HepG2 (cell line): ENCODE measurements around the gene MRPL43. TPM values are rescaled to one million over a fixed set of nuclear protein-coding genes. Genes with fewer than 3 reads are reported as not detected.
A peak's percentile ranks its signal among the peaks of the same experiment; 100 is the strongest.
"Not testable (repeated sequence)": the region's sequence is repeated elsewhere in the genome, so short reads cannot be mapped to it uniquely, and the experiment has no call there.

Source experiments
- ATAC-seq: fragments of 200-7000 bp; cut with Tn5 transposase; 3 replicates; pipeline ENCODE4 v1.9.1; 2020; ENCODE audit warnings: mild to moderate bottlenecking, moderate library complexity
- BruUV-seq: library from RNA; stranded (reverse); fragments of 400-500 nt; replicated peaks from 2 replicates; lab custom pipeline; 2021; lab: Mats Ljungman, UMichigan
- CTCF ChIA-PET: fragments of 300-600 bp; formaldehyde crosslinking; extraction: SDS; loops from one replicate; lab custom pipeline; 2021; ENCODE audit warnings: low total read pairs, inconsistent platforms, low intra/inter-chr PET ratio; lab: Yijun Ruan, JAX
- POLR2A ChIA-PET: fragments of 350-600 bp; sonication (Branson Sonifier 250); formaldehyde crosslinking; loops from one replicate; lab custom pipeline; 2020; ENCODE audit warnings: antibody characterized with exemption, inconsistent platforms; lab: Yijun Ruan, JAX
- DNase-seq: peaks from one replicate; pipeline ENCODE4 v3.0.0-alpha.2; 2015; ENCODE audit warnings: low spot score
- FAIRE-seq: peaks from 3 replicates; lab custom pipeline; 2011; peaks lifted over from hg19 to GRCh38; lab: Jason Lieb, UNC
- H2AFZ ChIP-seq: one replicate; pipeline ENCODE4 v1.6.1; 2011; ENCODE audit warnings: low read length, inconsistent platforms
- H3K27ac ChIP-seq: fragments of 300-600 bp; 3 replicates; pipeline ENCODE4 v1.8.0; 2011; ENCODE audit warnings: mixed run types, mild to moderate bottlenecking, mixed read lengths, low read length, inconsistent platforms; ENCODE audit not compliant: insufficient read depth; ENCODE audit errors: extremely low read length
- H3K27me3 ChIP-seq, 2 experiments: fragments of 200-600 bp in 1 of 2; 2 replicates in 1 of 2; 3 replicates in 1 of 2; pipeline versions ENCODE4 v1.6.0 to v1.8.0; 2011; ENCODE audit warnings: low read length in 2 of 2, mild to moderate bottlenecking in 2 of 2, moderate library complexity in 2 of 2, inconsistent platforms in 1 of 2; ENCODE audit not compliant: insufficient read depth in 2 of 2, control insufficient read depth in 1 of 2
- H3K36me3 ChIP-seq, 2 experiments: fragments of 200-600 bp in 1 of 2; replicated peaks in 1 of 2; 2 replicates in 1 of 2; 3 replicates in 1 of 2; pipeline versions ENCODE4 v1.5.1 to v1.8.0; 2011; ENCODE audit warnings: low read length in 2 of 2, inconsistent platforms in 1 of 2; ENCODE audit not compliant: insufficient read depth in 2 of 2, control insufficient read depth in 1 of 2
- H3K4me1 ChIP-seq: 2 replicates; pipeline ENCODE4 v1.5.1; 2012; ENCODE audit warnings: low read length, inconsistent platforms; ENCODE audit not compliant: insufficient read depth
- H3K4me2 ChIP-seq: 2 replicates; pipeline ENCODE4 v1.6.0; 2011; ENCODE audit warnings: low read depth, low read length, inconsistent platforms
- H3K4me3 ChIP-seq, 3 experiments: fragments of 200-600 bp in 1 of 3; sonication (generic), shearing (Covaris generic) in 1 of 3; replicated peaks in 1 of 3; 2 replicates each; pipeline ENCODE4 v1.5.1; 2011 to 2016; ENCODE audit warnings: low read length in 3 of 3, inconsistent platforms in 2 of 3, low read depth in 2 of 3, mild to moderate bottlenecking in 2 of 3, control low read depth in 1 of 3, mixed read lengths in 1 of 3; ENCODE audit not compliant: insufficient read depth in 1 of 3
- H3K79me2 ChIP-seq: one replicate; pipeline ENCODE4 v1.6.1; 2011; ENCODE audit warnings: low read length, inconsistent platforms; ENCODE audit not compliant: insufficient read depth
- H3K9ac ChIP-seq: 2 replicates; pipeline ENCODE4 v1.6.0; 2011; ENCODE audit warnings: mild to moderate bottlenecking, low read depth, low read length, inconsistent platforms; ENCODE audit not compliant: insufficient read depth
- H3K9me3 ChIP-seq: 2 replicates; pipeline ENCODE4 v1.5.1; 2012; ENCODE audit warnings: mild to moderate bottlenecking, low read length
- H4K20me1 ChIP-seq: 2 replicates; pipeline ENCODE4 v1.6.0; 2011; ENCODE audit warnings: inconsistent platforms, mild to moderate bottlenecking, low read length, moderate library complexity; ENCODE audit not compliant: insufficient read depth
- ISX ChIP-seq: sonication (generic); formaldehyde crosslinking; conservative IDR thresholded peaks from 2 replicates; pipeline ENCODE4 v1.5.0; 2020; ENCODE audit warnings: missing genetic modification reagents
- PAF1 ChIP-seq: IDR thresholded peaks from 2 replicates; pipeline ENCODE4 v1.6.1; 2016; ENCODE audit warnings: missing genetic modification reagents, missing compliant biosample characterization
- WGBS: methylation state at CpG from one replicate; pipeline ENCODE4 v1.1.6; 2017; ENCODE audit warnings: low lambda C conversion rate; 5-methylcytosine and 5-hydroxymethylcytosine counted together
- in situ Hi-C: cut with HindIII; loops from 2 replicates; pipeline ENCODE4 v1.10.0; 2017; ENCODE audit warnings: low pct_unique_long_range_greater_than_20kb; ENCODE audit not compliant: extremely low pct_ligation_motif_present
- intact Hi-C: fragments of 100-400 bp; cut with micrococcal nuclease; formaldehyde crosslinking; loops from one replicate; pipeline ENCODE4 v1.10.0; 2022; ENCODE audit not compliant: unreplicated experiment
- polyA plus RNA-seq, 8 experiments: library from polyadenylated mRNA; depleted of rRNA in 3 of 8; stranded (reverse) in 7 of 8; unstranded in 1 of 8; fragments of >200 nt; fragmentation: Illumina TruSeq in 4 of 8; extraction: Trizol in 4 of 8; gene quantifications; 2 replicates each; pipeline versions ENCODE4 v1.2.1 to v1.2.3, GENCODE V29; 2011 to 2016; ENCODE audit warnings: low read depth in 4 of 8, missing spikeins in 1 of 8, mixed read lengths in 1 of 8; ENCODE audit not compliant: insufficient read depth in 1 of 8
- total RNA-seq, 5 experiments: library from RNA; depleted of rRNA; stranded (reverse); fragments of >200 nt; fragmentation: Illumina TruSeq; extraction: Trizol; gene quantifications; 2 replicates each; pipeline ENCODE4 v1.2.3, GENCODE V29; 2016; ENCODE audit warnings: low read depth in 1 of 5
- TF ChIP-seq, protein P1 (sequence below): sonication (generic); formaldehyde crosslinking; IDR thresholded peaks from 2 replicates; pipeline ENCODE4 v1.4.0; 2020; ENCODE audit warnings: missing genetic modification reagents

MRPL43 gene
- total and polyA plus RNA-seq, 2 of the 13 experiments (the other 11 are each of a cell fraction or from before 2014, with no cell fraction given): 71.0 to 73.7 TPM

DNA sequence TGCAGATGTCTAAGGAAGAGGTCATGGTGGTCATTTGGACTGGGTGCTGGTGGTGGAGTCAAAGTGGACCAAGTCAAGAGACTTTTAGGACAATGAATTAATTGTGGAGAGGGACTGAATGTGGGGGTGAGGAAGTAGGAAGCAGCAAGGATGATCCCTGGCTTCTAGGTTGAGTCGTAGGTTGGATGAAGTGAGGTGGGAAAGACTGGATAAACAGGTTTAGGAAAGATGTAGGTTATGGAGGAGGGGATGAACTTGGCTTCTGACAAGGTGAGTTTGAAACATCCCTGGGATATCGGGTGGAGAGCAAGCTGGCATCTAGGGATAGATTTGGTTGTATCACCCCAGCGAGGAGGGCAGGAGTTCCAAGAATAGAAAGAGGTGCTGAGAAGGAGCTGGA lies 10.4 kb downstream of the MRPL43 start:
- in situ Hi-C loops (no loop called here), intact Hi-C loops (no loop called here)
- H3K27me3 ChIP-seq: no peaks in the 10 kb centered on the region
- 96% methylated on average over 3 of the region's 3 CpGs for WGBS
- H3K9ac ChIP-seq: no peak overlapping the region
- no peak overlapping the region for H2AFZ ChIP-seq
- H3K9me3 ChIP-seq: no peaks in the 10 kb centered on the region
- H3K36me3 ChIP-seq: peaks cover 42 to 84% of the 10 kb centered on the region in 2 experiments
- BruUV-seq: no TSS peak
- peaks cover 36% of the 10 kb centered on the region for H3K4me1 ChIP-seq
- DNase-seq: no peak
- H4K20me1 ChIP-seq: no peaks in the 10 kb centered on the region
- POLR2A ChIA-PET: interaction anchor here (1.0 to 1.9 kb wide), 2 partner anchors 8 to 20 kb away, joined by 3 to 8 read pairs; no protein-coding TSS in a partner anchor
- H3K4me2 ChIP-seq: no peak overlapping the region
- H3K27ac ChIP-seq: no peak overlapping the region
- ATAC-seq: no peak
- CTCF ChIA-PET: no interaction called here
- TF ChIP-seq ISX (CRISPR knock-in tag) (no peak), PAF1 (0 out of 2 replicates have a peak, but pooled peaks have one; percentile 22)
- no peak for FAIRE-seq
- H3K4me3 ChIP-seq: no peak overlapping the region
- peaks cover 25% of the 10 kb centered on the region for H3K79me2 ChIP-seq

DNA sequence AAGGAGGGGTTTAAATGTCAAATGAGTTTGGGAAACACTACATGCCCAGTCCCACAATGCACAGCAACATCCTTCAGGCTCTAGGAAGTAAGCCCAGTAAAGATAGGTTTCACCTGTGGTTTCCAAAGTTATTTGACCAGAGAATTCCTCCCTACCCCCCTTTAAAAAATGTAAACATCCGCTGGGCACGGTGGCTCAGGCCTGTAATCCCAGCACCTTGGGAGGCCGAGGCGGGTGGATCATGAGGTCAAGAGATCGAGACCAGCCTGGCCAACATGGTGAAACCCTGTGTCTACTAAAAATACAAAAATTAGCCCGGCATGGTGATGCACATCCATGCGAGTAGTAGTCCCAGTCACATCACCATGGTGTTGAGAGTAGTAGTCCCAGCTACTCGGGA lies 11.9 kb downstream of the MRPL43 start:
- H4K20me1 ChIP-seq, H3K27me3 ChIP-seq, FAIRE-seq, H2AFZ ChIP-seq, in situ Hi-C loops, H3K27ac ChIP-seq, ATAC-seq, intact Hi-C loops, H3K9ac ChIP-seq, H3K4me3 ChIP-seq, CTCF ChIA-PET, DNase-seq, BruUV-seq, H3K9me3 ChIP-seq, H3K4me2 ChIP-seq: not testable (repeated sequence)
- WGBS: 94% methylated on average over 8 of the region's 8 CpGs
- TF ChIP-seq, protein P1, sequence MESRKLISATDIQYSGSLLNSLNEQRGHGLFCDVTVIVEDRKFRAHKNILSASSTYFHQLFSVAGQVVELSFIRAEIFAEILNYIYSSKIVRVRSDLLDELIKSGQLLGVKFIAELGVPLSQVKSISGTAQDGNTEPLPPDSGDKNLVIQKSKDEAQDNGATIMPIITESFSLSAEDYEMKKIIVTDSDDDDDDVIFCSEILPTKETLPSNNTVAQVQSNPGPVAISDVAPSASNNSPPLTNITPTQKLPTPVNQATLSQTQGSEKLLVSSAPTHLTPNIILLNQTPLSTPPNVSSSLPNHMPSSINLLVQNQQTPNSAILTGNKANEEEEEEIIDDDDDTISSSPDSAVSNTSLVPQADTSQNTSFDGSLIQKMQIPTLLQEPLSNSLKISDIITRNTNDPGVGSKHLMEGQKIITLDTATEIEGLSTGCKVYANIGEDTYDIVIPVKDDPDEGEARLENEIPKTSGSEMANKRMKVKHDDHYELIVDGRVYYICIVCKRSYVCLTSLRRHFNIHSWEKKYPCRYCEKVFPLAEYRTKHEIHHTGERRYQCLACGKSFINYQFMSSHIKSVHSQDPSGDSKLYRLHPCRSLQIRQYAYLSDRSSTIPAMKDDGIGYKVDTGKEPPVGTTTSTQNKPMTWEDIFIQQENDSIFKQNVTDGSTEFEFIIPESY (CRISPR knock-in tag): peak; percentile 94
- Histone ChIP-seq H3K4me1 (peaks cover 51% of the 10 kb centered on the region), H3K36me3 (peaks cover 34 to 72% of the 10 kb centered on the region in 2 experiments), H3K79me2 (peaks cover 34% of the 10 kb centered on the region)
- POLR2A ChIA-PET: interaction anchor here (12.6 kb wide), 1 partner anchor 16 kb away, joined by 277 read pairs; the partner anchor contains the start of genes LZTS2, MRPL43 and TWNK
